GM10266 (cell line): ENCODE results near the gene FAM193B.

Experiments used
- DNase-seq: peaks from one replicate; pipeline ENCODE4 v3.0.0; 2012; ENCODE audit errors: extremely low spot score
- CTCF ChIP-seq: IDR thresholded peaks from 2 replicates; pipeline ENCODE4 v1.5.1; 2012; ENCODE audit warnings: mild to moderate bottlenecking, low read depth; ENCODE audit not compliant: control insufficient read depth, insufficient read depth; ENCODE audit errors: missing control alignments

Gene FAM193B

GRCh38 chr5:177492841-177493240, 61.5 kb downstream of the FAM193B start:
- no peak for DNase-seq
- no peak for TF ChIP-seq CTCF

- DNase-seq, result no peak
- TF ChIP-seq CTCF, result no peak
These were observed 62.2 kb downstream of the FAM193B start for GRCh38 chr5:177491983-177492746.

- DNase-seq, result no peak
- TF ChIP-seq CTCF, result peak; percentile 61
These were observed 62.9 kb downstream of the FAM193B start for GRCh38 chr5:177491429-177491945.

GRCh38 chr5:177490992-177491391, 63.4 kb downstream of the FAM193B start:
- DNase-seq, result no peak
- no peak for TF ChIP-seq CTCF

- DNase-seq, result no peak
- TF ChIP-seq CTCF, result no peak
These were observed 63.9 kb downstream of the FAM193B start for GRCh38 chr5:177490311-177490991.

GRCh38 chr5:177489119-177489716, 65.1 kb downstream of the FAM193B start:
- no peak for TF ChIP-seq CTCF
- no peak for DNase-seq
